HepG2 (cell line): Measurements from ENCODE around the gene ZNF425. TPM values are rescaled to one million over a fixed set of nuclear protein-coding genes. Genes with fewer than 3 reads are reported as not detected.

Experiments used
- ARID2 ChIP-seq: sonication (generic); formaldehyde crosslinking; IDR thresholded peaks from 2 replicates; pipeline ENCODE4 v1.8.1; 2022; ENCODE audit warnings: mild to moderate bottlenecking, missing genetic modification reagents, borderline replicate concordance
- ATF3 ChIP-seq: sonication (generic); formaldehyde crosslinking; IDR thresholded peaks from 2 replicates; pipeline ENCODE4 v1.4.0; 2020; ENCODE audit warnings: missing genetic modification reagents
- EHMT2 ChIP-seq: fragments of 200-600 bp; sonication (generic); IDR thresholded peaks from 2 replicates; pipeline ENCODE4 v1.7.0; 2017; ENCODE audit warnings: antibody characterized with exemption, low read depth, low read length, borderline replicate concordance
- EZH2 ChIP-seq: conservative IDR thresholded peaks from 2 replicates; pipeline ENCODE4 v1.6.1; 2012; ENCODE audit warnings: mild to moderate bottlenecking, low read depth, low read length, moderate library complexity
- FUBP1 ChIP-seq: sonication (generic); formaldehyde crosslinking; IDR thresholded peaks from 2 replicates; pipeline ENCODE4 v1.5.1; 2020; ENCODE audit warnings: missing genetic modification reagents, mild to moderate bottlenecking, borderline replicate concordance
- JUN ChIP-seq: sonication (generic); formaldehyde crosslinking; IDR thresholded peaks from 2 replicates; pipeline ENCODE4 v1.4.0; 2020; ENCODE audit warnings: mild to moderate bottlenecking, missing genetic modification reagents
- KLF16 ChIP-seq, 2 experiments: sonication (generic) in 1 of 2; formaldehyde crosslinking in 1 of 2; IDR thresholded peaks; 2 replicates each; pipeline versions ENCODE4 v1.6.1 to v1.8.0; 2016 to 2023; ENCODE audit warnings: missing genetic modification reagents in 2 of 2, missing compliant biosample characterization in 1 of 2
- NAIF1 ChIP-seq: sonication (generic); formaldehyde crosslinking; IDR thresholded peaks from 2 replicates; pipeline ENCODE4 v1.5.0; 2020; ENCODE audit warnings: mild to moderate bottlenecking, missing genetic modification reagents, borderline replicate concordance
- PRDM4 ChIP-seq: sonication (generic); formaldehyde crosslinking; IDR thresholded peaks from 2 replicates; pipeline ENCODE4 v1.9.0; 2021; ENCODE audit warnings: missing genetic modification reagents, borderline replicate concordance
- RFXAP ChIP-seq: sonication (generic); formaldehyde crosslinking; IDR thresholded peaks from 2 replicates; pipeline ENCODE4 v1.4.0; 2020; ENCODE audit warnings: missing genetic modification reagents, borderline replicate concordance
- TEAD2 ChIP-seq: sonication (generic); formaldehyde crosslinking; IDR thresholded peaks from 2 replicates; pipeline ENCODE4 v1.9.0; 2021; ENCODE audit warnings: missing genetic modification reagents
- ZBTB14 ChIP-seq: sonication (generic); formaldehyde crosslinking; IDR thresholded peaks from 2 replicates; pipeline ENCODE4 v1.4.0; 2020; ENCODE audit warnings: missing genetic modification reagents
- ZIK1 ChIP-seq: sonication (generic); formaldehyde crosslinking; IDR thresholded peaks from 2 replicates; pipeline ENCODE4 v1.5.0; 2020; ENCODE audit warnings: mild to moderate bottlenecking, low read depth, missing genetic modification reagents, borderline replicate concordance
- ZMYM2 ChIP-seq: sonication (generic); formaldehyde crosslinking; IDR thresholded peaks from 2 replicates; pipeline ENCODE4 v1.8.0; 2022; ENCODE audit warnings: mild to moderate bottlenecking, missing genetic modification reagents
- ZNF333 ChIP-seq: sonication (generic); formaldehyde crosslinking; IDR thresholded peaks from 2 replicates; pipeline ENCODE4 v1.4.0; 2020; ENCODE audit warnings: mild to moderate bottlenecking, missing genetic modification reagents, borderline replicate concordance
- ZNF33B ChIP-seq: sonication (generic); formaldehyde crosslinking; IDR thresholded peaks from 2 replicates; pipeline ENCODE4 v1.5.1; 2020; ENCODE audit warnings: mild to moderate bottlenecking, missing genetic modification reagents
- ZNF501 ChIP-seq: sonication (generic); formaldehyde crosslinking; IDR thresholded peaks from 2 replicates; pipeline ENCODE4 v1.5.1; 2020; ENCODE audit warnings: mild to moderate bottlenecking, moderate library complexity, missing genetic modification reagents
- ZNF580 ChIP-seq: IDR thresholded peaks from 2 replicates; pipeline ENCODE4 v1.6.1; 2016; ENCODE audit warnings: low read depth, borderline replicate concordance
- ZNF616 ChIP-seq: sonication (generic); formaldehyde crosslinking; IDR thresholded peaks from 2 replicates; pipeline ENCODE4 v1.5.0; 2020; ENCODE audit warnings: low read depth, mild to moderate bottlenecking, missing genetic modification reagents
- ZNF784 ChIP-seq: sonication (generic); formaldehyde crosslinking; IDR thresholded peaks from 2 replicates; pipeline ENCODE4 v1.5.1; 2020; ENCODE audit warnings: missing genetic modification reagents, mild to moderate bottlenecking, borderline replicate concordance
- polyA plus RNA-seq, 8 experiments: library from polyadenylated mRNA; depleted of rRNA in 3 of 8; stranded (reverse) in 7 of 8; unstranded in 1 of 8; fragments of >200 nt; fragmentation: Illumina TruSeq in 4 of 8; extraction: Trizol in 4 of 8; gene quantifications; 2 replicates each; pipeline versions ENCODE4 v1.2.1 to v1.2.3, GENCODE V29; 2011 to 2016; ENCODE audit warnings: low read depth in 4 of 8, missing spikeins in 1 of 8, mixed read lengths in 1 of 8; ENCODE audit not compliant: insufficient read depth in 1 of 8
- total RNA-seq, 5 experiments: library from RNA; depleted of rRNA; stranded (reverse); fragments of >200 nt; fragmentation: Illumina TruSeq; extraction: Trizol; gene quantifications; 2 replicates each; pipeline ENCODE4 v1.2.3, GENCODE V29; 2016; ENCODE audit warnings: low read depth in 1 of 5

The ZNF425 gene
- total and polyA plus RNA-seq, 2 of the 13 experiments (the other 11 are each of a cell fraction or from before 2014, with no cell fraction given), result 0.51 to 1.1 TPM

GRCh38 chr7:149090397-149091195 is 35.5 kb downstream of the ZNF425 start, which contains the start of gene ZNF786 (continued):
- TF ChIP-seq PRDM4 (CRISPR knock-in tag) (no peak), ATF3 (CRISPR knock-in tag) (no peak; the same call in 1 of the 2 replicates), JUN (no peak), NAIF1 (CRISPR knock-in tag) (peak; percentile 53; the same call in 1 of the 2 replicates), ZNF616 (CRISPR knock-in tag) (peak; percentile 38; the same call in 1 of the 2 replicates), ZNF501 (CRISPR knock-in tag) (peak; percentile 82), EHMT2 (no peak), ZNF33B (CRISPR knock-in tag) (peak; percentile 90; the same call in 1 of the 2 replicates), ZIK1 (CRISPR knock-in tag) (peak; percentile 90; the same call in 1 of the 2 replicates), ZNF333 (CRISPR knock-in tag) (no peak), EZH2 (no peak), ARID2 (CRISPR knock-in tag) (no peak), FUBP1 (CRISPR knock-in tag) (no peak), ZNF784 (CRISPR knock-in tag) (peak; percentile 86; the same call in 1 of the 2 replicates), ZBTB14 (CRISPR knock-in tag) (no peak), ZNF580 (CRISPR knock-in tag) (no peak; the same call in 1 of the 2 replicates), RFXAP (CRISPR knock-in tag) (peak; percentile 10; the same call in 1 of the 2 replicates), KLF16 (CRISPR knock-in tag; IDR thresholded peaks at IDR 0.05) (peak in 1 of 2 experiments; percentile 49; a peak in 1 of 4 replicates), TEAD2 (CRISPR knock-in tag) (no peak), ZMYM2 (CRISPR knock-in tag) (no peak)
